ENCODE measurements around the gene RAP2C.

Gene RAP2C

GRCh38 chrX:132219343-132219768 lies at the start of gene RAP2C:
Gene RAP2C (minus strand): TSS chrX:132219447. CDS start chrX:132217268, 2,179 bp downstream.
- H3K4me3 ChIP-seq (replicated peaks; ENCODE audit: low read depth, low read length): peak within 1 kb of the TSS; percentile 51
- no peak for DNase-seq (ENCODE audit: extremely low read depth, low read depth)
- TF ChIP-seq, protein P1, sequence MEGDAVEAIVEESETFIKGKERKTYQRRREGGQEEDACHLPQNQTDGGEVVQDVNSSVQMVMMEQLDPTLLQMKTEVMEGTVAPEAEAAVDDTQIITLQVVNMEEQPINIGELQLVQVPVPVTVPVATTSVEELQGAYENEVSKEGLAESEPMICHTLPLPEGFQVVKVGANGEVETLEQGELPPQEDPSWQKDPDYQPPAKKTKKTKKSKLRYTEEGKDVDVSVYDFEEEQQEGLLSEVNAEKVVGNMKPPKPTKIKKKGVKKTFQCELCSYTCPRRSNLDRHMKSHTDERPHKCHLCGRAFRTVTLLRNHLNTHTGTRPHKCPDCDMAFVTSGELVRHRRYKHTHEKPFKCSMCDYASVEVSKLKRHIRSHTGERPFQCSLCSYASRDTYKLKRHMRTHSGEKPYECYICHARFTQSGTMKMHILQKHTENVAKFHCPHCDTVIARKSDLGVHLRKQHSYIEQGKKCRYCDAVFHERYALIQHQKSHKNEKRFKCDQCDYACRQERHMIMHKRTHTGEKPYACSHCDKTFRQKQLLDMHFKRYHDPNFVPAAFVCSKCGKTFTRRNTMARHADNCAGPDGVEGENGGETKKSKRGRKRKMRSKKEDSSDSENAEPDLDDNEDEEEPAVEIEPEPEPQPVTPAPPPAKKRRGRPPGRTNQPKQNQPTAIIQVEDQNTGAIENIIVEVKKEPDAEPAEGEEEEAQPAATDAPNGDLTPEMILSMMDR (IDR thresholded peaks at IDR 0.05; ENCODE audit: low read depth, low read length, missing control alignments): peak; percentile 61

GRCh38 chrX:132267392-132267791 lies 48.1 kb upstream of the RAP2C start:
- TF ChIP-seq, protein P1 (IDR thresholded peaks at IDR 0.05; ENCODE audit: low read depth, low read length, missing control alignments): no peak
- no peak for DNase-seq (ENCODE audit: extremely low read depth, low read depth)
- H3K4me3 ChIP-seq (replicated peaks; ENCODE audit: low read depth, low read length): no peak overlapping the region

GRCh38 chrX:132266583-132267355 lies 47.5 kb upstream of the RAP2C start:
- H3K4me3 ChIP-seq (replicated peaks; ENCODE audit: low read depth, low read length): no peak overlapping the region
- TF ChIP-seq, protein P1 (IDR thresholded peaks at IDR 0.05; ENCODE audit: low read depth, low read length, missing control alignments): no peak
- no peak for DNase-seq (ENCODE audit: extremely low read depth, low read depth)

GRCh38 chrX:132263127-132263526 lies 43.9 kb upstream of the RAP2C start:
- DNase-seq (ENCODE audit: extremely low read depth, low read depth): no peak
- H3K4me3 ChIP-seq (replicated peaks; ENCODE audit: low read depth, low read length): no peak overlapping the region
- TF ChIP-seq, protein P1 (IDR thresholded peaks at IDR 0.05; ENCODE audit: low read depth, low read length, missing control alignments): no peak

DNA sequence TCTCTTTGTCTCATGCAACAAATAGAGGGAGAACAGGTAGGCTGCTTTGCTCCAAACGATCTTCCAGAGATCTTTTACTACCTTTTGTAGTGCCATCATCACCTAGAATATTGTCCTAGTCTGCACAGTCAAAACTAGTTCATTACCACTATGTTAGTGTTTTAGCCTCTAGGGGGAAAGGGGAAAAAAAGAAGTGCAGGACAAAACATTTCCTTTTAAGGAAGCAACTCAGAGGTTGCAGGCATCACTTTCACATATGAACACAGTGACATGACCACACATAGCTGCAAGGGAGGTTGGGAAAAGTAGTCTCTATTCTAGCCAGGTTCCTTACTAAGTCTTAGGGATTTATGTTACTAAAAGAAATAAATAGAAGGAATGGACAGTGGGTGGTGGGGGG lies 39.3 kb upstream of the RAP2C start:
- no peak for DNase-seq (ENCODE audit: extremely low read depth, low read depth)
- TF ChIP-seq, protein P1 (IDR thresholded peaks at IDR 0.05; ENCODE audit: low read depth, low read length, missing control alignments): no peak
- no peak overlapping the region for H3K4me3 ChIP-seq (replicated peaks; ENCODE audit: low read depth, low read length)

- TF ChIP-seq, protein P1 (IDR thresholded peaks at IDR 0.05; ENCODE audit: low read depth, low read length, missing control alignments): no peak
- no peak for DNase-seq (ENCODE audit: extremely low read depth, low read depth)
- no peak overlapping the region for H3K4me3 ChIP-seq (replicated peaks; ENCODE audit: low read depth, low read length)
These were observed 37.9 kb upstream of the RAP2C start for GRCh38 chrX:132257116-132257515.

Data from HFF-Myc (cell line).